Measurements from ENCODE around the gene CACNA2D1. TPM values are rescaled to one million over a fixed set of nuclear protein-coding genes. Genes with fewer than 3 reads are reported as not detected.

The CACNA2D1 gene
- total and polyA plus RNA-seq, 9 of the 15 experiments (the other 6 are each of a cell fraction or from before 2014, with no cell fraction given) = 0.49 TPM; not detected in 8

- intact Hi-C loops (cut with micrococcal nuclease) = no loop called here
- H3K27me3 ChIP-seq (ENCODE audit: control insufficient read depth in 2 of 2, insufficient read depth in 2 of 2, low read length in 2 of 2) = no peaks in the 10 kb centered on the region
- DNase-seq (ENCODE audit: extremely low read depth in 1 of 4, low spot score in 3 of 4) (no peak), FAIRE-seq (no peak), ATAC-seq (no peak)
- H3K27ac ChIP-seq (ENCODE audit: extremely low read depth, low read depth, low read length) = no peak overlapping the region
- in situ Hi-C loops (cut with MboI) = no loop called here
- H3K79me2 ChIP-seq (ENCODE audit: control insufficient read depth, insufficient read depth, low read length) = no peaks in the 10 kb centered on the region
- no peaks in the 10 kb centered on the region for H3K36me3 ChIP-seq (ENCODE audit: control insufficient read depth, insufficient read depth, low read length)
- H3K4me3 ChIP-seq = no peak overlapping the region
- ChIA-PET CTCF (ENCODE audit: low intra/inter-chr PET ratio) (no interaction called here), POLR2A (no interaction called here)
- BruUV-seq (replicated peaks) = no TSS peak
- TF ChIP-seq, protein P1, sequence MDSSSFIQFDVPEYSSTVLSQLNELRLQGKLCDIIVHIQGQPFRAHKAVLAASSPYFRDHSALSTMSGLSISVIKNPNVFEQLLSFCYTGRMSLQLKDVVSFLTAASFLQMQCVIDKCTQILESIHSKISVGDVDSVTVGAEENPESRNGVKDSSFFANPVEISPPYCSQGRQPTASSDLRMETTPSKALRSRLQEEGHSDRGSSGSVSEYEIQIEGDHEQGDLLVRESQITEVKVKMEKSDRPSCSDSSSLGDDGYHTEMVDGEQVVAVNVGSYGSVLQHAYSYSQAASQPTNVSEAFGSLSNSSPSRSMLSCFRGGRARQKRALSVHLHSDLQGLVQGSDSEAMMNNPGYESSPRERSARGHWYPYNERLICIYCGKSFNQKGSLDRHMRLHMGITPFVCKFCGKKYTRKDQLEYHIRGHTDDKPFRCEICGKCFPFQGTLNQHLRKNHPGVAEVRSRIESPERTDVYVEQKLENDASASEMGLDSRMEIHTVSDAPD (CRISPR knock-in tag; IDR thresholded peaks at IDR 0.05) = no peak
- TF ChIP-seq, protein P2, sequence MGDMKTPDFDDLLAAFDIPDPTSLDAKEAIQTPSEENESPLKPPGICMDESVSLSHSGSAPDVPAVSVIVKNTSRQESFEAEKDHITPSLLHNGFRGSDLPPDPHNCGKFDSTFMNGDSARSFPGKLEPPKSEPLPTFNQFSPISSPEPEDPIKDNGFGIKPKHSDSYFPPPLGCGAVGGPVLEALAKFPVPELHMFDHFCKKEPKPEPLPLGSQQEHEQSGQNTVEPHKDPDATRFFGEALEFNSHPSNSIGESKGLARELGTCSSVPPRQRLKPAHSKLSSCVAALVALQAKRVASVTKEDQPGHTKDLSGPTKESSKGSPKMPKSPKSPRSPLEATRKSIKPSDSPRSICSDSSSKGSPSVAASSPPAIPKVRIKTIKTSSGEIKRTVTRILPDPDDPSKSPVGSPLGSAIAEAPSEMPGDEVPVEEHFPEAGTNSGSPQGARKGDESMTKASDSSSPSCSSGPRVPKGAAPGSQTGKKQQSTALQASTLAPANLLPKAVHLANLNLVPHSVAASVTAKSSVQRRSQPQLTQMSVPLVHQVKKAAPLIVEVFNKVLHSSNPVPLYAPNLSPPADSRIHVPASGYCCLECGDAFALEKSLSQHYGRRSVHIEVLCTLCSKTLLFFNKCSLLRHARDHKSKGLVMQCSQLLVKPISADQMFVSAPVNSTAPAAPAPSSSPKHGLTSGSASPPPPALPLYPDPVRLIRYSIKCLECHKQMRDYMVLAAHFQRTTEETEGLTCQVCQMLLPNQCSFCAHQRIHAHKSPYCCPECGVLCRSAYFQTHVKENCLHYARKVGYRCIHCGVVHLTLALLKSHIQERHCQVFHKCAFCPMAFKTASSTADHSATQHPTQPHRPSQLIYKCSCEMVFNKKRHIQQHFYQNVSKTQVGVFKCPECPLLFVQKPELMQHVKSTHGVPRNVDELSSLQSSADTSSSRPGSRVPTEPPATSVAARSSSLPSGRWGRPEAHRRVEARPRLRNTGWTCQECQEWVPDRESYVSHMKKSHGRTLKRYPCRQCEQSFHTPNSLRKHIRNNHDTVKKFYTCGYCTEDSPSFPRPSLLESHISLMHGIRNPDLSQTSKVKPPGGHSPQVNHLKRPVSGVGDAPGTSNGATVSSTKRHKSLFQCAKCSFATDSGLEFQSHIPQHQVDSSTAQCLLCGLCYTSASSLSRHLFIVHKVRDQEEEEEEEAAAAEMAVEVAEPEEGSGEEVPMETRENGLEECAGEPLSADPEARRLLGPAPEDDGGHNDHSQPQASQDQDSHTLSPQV (IDR thresholded peaks at IDR 0.05) = no peak
- TF ChIP-seq KLF1 (tag; IDR thresholded peaks at IDR 0.05) (no peak), ZNF197 (CRISPR knock-in tag; IDR thresholded peaks at IDR 0.05; ENCODE audit: low read depth) (no peak), NRF1 (conservative IDR thresholded peaks at IDR 0.05 in 1 of 2, IDR thresholded peaks at IDR 0.05 in 1 of 2) (no peak), CEBPB (tag; IDR thresholded peaks at IDR 0.05) (peak; percentile 36; the same call in 1 of the 2 replicates), CEBPG (CRISPR knock-in tag; IDR thresholded peaks at IDR 0.05) (no peak), CEBPG (tag; conservative IDR thresholded peaks at IDR 0.05 in 1 of 2, IDR thresholded peaks at IDR 0.05 in 1 of 2) (peak in 1 of 2 experiments; percentile 45; a peak in 2 of 4 replicates), GATA2 (CRISPR knock-in tag; IDR thresholded peaks at IDR 0.05) (no peak)
- TF ChIP-seq, protein P3, sequence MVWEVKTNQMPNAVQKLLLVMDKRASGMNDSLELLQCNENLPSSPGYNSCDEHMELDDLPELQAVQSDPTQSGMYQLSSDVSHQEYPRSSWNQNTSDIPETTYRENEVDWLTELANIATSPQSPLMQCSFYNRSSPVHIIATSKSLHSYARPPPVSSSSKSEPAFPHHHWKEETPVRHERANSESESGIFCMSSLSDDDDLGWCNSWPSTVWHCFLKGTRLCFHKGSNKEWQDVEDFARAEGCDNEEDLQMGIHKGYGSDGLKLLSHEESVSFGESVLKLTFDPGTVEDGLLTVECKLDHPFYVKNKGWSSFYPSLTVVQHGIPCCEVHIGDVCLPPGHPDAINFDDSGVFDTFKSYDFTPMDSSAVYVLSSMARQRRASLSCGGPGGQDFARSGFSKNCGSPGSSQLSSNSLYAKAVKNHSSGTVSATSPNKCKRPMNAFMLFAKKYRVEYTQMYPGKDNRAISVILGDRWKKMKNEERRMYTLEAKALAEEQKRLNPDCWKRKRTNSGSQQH (CRISPR knock-in tag; IDR thresholded peaks at IDR 0.05) = no peak
- no peaks in the 10 kb centered on the region for H3K9me3 ChIP-seq (replicated peaks; ENCODE audit: control insufficient read depth, insufficient read depth, low read depth, low read length)
- no peaks in the 10 kb centered on the region for H4K20me1 ChIP-seq (replicated peaks; ENCODE audit: control insufficient read depth, insufficient read depth, low read length)
- no peak overlapping the region for H3K9ac ChIP-seq (ENCODE audit: insufficient read depth in 1 of 2, low read depth in 2 of 2, low read length in 2 of 2)
- no peak overlapping the region for H3K4me2 ChIP-seq (ENCODE audit: insufficient read depth, low read length)
- 0% methylated on average over 1 of the region's 1 CpG for WGBS (ENCODE audit: insufficient coverage, low coverage, missing lambda C conversion rate)
- H3K9me1 ChIP-seq (ENCODE audit: control insufficient read depth, insufficient read depth, low read length) = no peaks in the 10 kb centered on the region
- H3K4me1 ChIP-seq (replicated peaks in 1 of 2; ENCODE audit: control insufficient read depth in 2 of 2, insufficient read depth in 2 of 2, low read length in 2 of 2) = no peaks in the 10 kb centered on the region
- no peak overlapping the region for H2AFZ ChIP-seq (ENCODE audit: low read depth, low read length)
These were observed 290.7 kb downstream of the CACNA2D1 start for GRCh38 chr7:82152858-82153257.

Data from K562 (cell line).